Skeletal muscle tissue (tissue), 4 donors: ENCODE results near the gene TMPRSS11E. TPM values are rescaled to one million over a fixed set of nuclear protein-coding genes. Genes with fewer than 3 reads are reported as not detected.
"Not testable (repeated sequence)": the region's sequence is repeated elsewhere in the genome, so short reads cannot be mapped to it uniquely, and the experiment has no call there.

Experiments
- H3K27ac ChIP-seq: one replicate; pipeline ENCODE4 v1.7.0; 2013; ENCODE audit warnings: mild to moderate bottlenecking, low read depth, low read length, inconsistent platforms
- H3K27me3 ChIP-seq, 3 donors: one replicate each; pipeline ENCODE4 v1.7.0; 2013; ENCODE audit warnings: low read length in 3 of 3; ENCODE audit not compliant: control insufficient read depth in 3 of 3, insufficient read depth in 3 of 3
- H3K36me3 ChIP-seq, 3 donors: one replicate each; pipeline ENCODE4 v1.7.0; 2013; ENCODE audit warnings: low read length in 3 of 3; ENCODE audit not compliant: control insufficient read depth in 3 of 3, insufficient read depth in 3 of 3
- H3K4me1 ChIP-seq, 3 donors: one replicate each; pipeline ENCODE4 v1.7.0; 2013; ENCODE audit warnings: low read length in 3 of 3, mild to moderate bottlenecking in 3 of 3; ENCODE audit not compliant: control insufficient read depth in 3 of 3, insufficient read depth in 3 of 3
- H3K4me3 ChIP-seq, 3 donors: one replicate each; pipeline ENCODE4 v1.7.0; 2013; ENCODE audit warnings: low read length in 3 of 3
- H3K9ac ChIP-seq, 3 donors: one replicate each; pipeline ENCODE4 v1.7.0; 2013; ENCODE audit warnings: low read length in 3 of 3, mild to moderate bottlenecking in 3 of 3, moderate library complexity in 2 of 3, low read depth in 1 of 3
- H3K9me3 ChIP-seq, 3 donors: one replicate each; pipeline ENCODE4 v1.7.0; 2013; ENCODE audit warnings: low read length in 3 of 3; ENCODE audit not compliant: control insufficient read depth in 3 of 3
- total RNA-seq: library from RNA; depleted of rRNA; stranded (reverse); fragments of >200 nt; gene quantifications from one replicate; pipeline ENCODE4 v1.2.3, GENCODE V29; 2014
- donor health status: Osteomylitis.

Gene TMPRSS11E
- total RNA-seq, 1 donor from 2014 or later = not detected

GRCh38 chr4:68412031-68412430 lies 35.2 kb upstream of the TMPRSS11E start:
- not testable (repeated sequence) for H3K27me3 ChIP-seq, H3K9me3 ChIP-seq, H3K4me3 ChIP-seq, H3K9ac ChIP-seq, H3K27ac ChIP-seq, H3K36me3 ChIP-seq, H3K4me1 ChIP-seq

- Histone ChIP-seq H3K9me3 (no peaks in the 10 kb centered on the region), H3K36me3 (no peaks in the 10 kb centered on the region), H3K27me3 (no peaks in the 10 kb centered on the region), H3K4me3 (no peak overlapping the region), H3K27ac (no peak overlapping the region), H3K4me1 (no peaks in the 10 kb centered on the region), H3K9ac (no peak overlapping the region)
Measured at GRCh38 chr4:68416591-68416990, 30.7 kb upstream of the TMPRSS11E start.

GRCh38 chr4:68426516-68426915 lies 20.7 kb upstream of the TMPRSS11E start:
- H3K4me1 ChIP-seq = no peaks in the 10 kb centered on the region
- no peak overlapping the region for H3K27ac ChIP-seq
- no peaks in the 10 kb centered on the region for H3K27me3 ChIP-seq
- H3K9ac ChIP-seq = no peak overlapping the region
- H3K4me3 ChIP-seq = no peak overlapping the region
- no peaks in the 10 kb centered on the region for H3K36me3 ChIP-seq
- no peaks in the 10 kb centered on the region for H3K9me3 ChIP-seq

DNA sequence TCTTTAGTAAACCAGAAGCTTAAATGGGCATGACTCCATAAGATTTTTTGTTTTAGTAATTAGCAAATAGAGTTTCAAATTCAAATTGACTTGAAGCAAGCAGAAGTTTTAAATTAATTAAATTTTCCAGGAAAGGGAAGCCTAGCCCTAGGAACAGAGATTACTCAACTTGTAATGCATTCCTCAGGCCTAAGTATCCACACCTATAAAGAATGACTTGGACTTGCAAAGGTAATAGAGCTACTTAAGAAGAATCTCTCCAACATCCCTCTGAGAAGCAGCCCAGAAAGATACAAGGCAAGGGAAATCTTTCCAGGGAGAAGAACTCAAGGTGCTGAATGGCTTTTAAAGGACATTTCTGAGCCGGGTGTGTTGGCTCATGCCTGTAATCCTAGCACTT lies 16.9 kb upstream of the TMPRSS11E start:
- H3K36me3 ChIP-seq = no peaks in the 10 kb centered on the region
- no peaks in the 10 kb centered on the region for H3K27me3 ChIP-seq
- H3K4me3 ChIP-seq = no peak overlapping the region
- H3K4me1 ChIP-seq = no peaks in the 10 kb centered on the region
- no peak overlapping the region for H3K9ac ChIP-seq
- H3K27ac ChIP-seq = no peak overlapping the region
- H3K9me3 ChIP-seq = no peaks in the 10 kb centered on the region

DNA sequence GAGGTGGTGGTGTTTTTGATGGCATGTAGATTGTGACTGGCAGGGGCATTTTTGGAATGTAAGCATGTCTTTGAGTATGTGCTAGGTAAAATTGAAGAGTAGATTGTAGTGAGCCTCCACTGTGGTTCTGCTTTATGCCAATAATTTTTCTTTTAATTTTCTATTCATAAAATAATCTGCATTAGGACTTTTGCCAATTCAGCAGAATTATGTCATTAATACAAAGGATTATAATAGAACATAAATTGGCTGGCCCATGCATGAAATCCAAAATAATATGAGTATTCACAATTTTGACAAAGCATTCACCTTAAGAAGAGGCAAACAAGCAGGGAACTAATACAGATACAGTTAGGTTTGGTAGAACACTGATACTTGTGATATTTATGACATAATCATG lies 14.9 kb upstream of the TMPRSS11E start:
- no peaks in the 10 kb centered on the region for H3K36me3 ChIP-seq
- no peak overlapping the region for H3K4me3 ChIP-seq
- no peak overlapping the region for H3K27ac ChIP-seq
- H3K9me3 ChIP-seq = no peaks in the 10 kb centered on the region
- no peaks in the 10 kb centered on the region for H3K4me1 ChIP-seq
- no peaks in the 10 kb centered on the region for H3K27me3 ChIP-seq
- no peak overlapping the region for H3K9ac ChIP-seq

DNA sequence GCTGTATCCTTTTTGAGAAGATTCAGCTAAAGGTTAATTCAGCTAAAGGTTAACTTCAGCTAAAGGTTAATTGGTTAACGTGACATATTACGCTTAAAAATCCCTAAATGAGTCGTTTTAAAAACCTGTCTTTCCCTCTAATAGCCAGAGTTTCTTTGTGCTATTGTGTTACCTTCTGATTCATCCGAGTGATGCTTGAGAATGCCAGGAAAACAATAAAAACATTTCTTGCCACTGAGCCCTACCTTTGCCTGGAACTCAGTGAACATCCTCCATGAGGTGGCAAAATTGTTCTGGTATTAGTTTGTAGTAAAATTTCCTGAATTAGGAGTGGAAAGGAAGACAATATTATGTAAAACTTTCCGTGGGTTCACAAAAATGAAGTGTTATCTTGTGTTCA lies 13.7 kb upstream of the TMPRSS11E start:
- H3K36me3 ChIP-seq = no peaks in the 10 kb centered on the region

GRCh38 chr4:68434277-68434676 lies 13.0 kb upstream of the TMPRSS11E start:
- H3K4me1 ChIP-seq = no peaks in the 10 kb centered on the region
- no peaks in the 10 kb centered on the region for H3K9me3 ChIP-seq
- H3K4me3 ChIP-seq = no peak overlapping the region
- no peak overlapping the region for H3K9ac ChIP-seq
- H3K27me3 ChIP-seq = no peaks in the 10 kb centered on the region
- no peaks in the 10 kb centered on the region for H3K36me3 ChIP-seq
- H3K27ac ChIP-seq = no peak overlapping the region

More for the DNA sequence above, 13.7 kb upstream of the TMPRSS11E start:
- Histone ChIP-seq H3K9ac (no peak overlapping the region), H3K4me3 (no peak overlapping the region), H3K4me1 (no peaks in the 10 kb centered on the region), H3K27ac (no peak overlapping the region), H3K27me3 (no peaks in the 10 kb centered on the region), H3K9me3 (no peaks in the 10 kb centered on the region)

GRCh38 chr4:68434836-68435235 lies 12.4 kb upstream of the TMPRSS11E start:
- no peaks in the 10 kb centered on the region for H3K27me3 ChIP-seq
- H3K4me3 ChIP-seq = no peak overlapping the region
- H3K36me3 ChIP-seq = no peaks in the 10 kb centered on the region
- H3K9me3 ChIP-seq = no peaks in the 10 kb centered on the region
- H3K27ac ChIP-seq = no peak overlapping the region
- no peaks in the 10 kb centered on the region for H3K4me1 ChIP-seq
- no peak overlapping the region for H3K9ac ChIP-seq

DNA sequence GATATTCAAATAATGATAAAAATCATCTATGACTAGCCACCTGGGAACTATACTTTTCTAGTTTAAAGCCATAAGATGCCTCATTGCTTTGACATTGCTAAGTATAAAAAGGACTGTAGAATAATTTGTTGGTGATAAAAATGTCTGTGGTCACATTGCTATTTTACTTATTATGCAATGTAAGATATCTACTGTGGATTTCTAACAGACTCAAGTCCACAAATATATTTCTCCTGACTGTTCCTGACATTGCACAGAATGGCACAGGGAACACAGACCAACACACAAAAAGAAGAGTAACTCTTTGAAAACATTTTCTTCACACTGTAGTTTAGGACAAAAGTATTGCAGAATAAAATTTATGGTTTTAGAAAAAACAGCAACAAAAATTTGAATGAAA lies 2.2 kb upstream of the TMPRSS11E start:
- H3K27ac ChIP-seq = no peak overlapping the region
- no peak overlapping the region for H3K4me3 ChIP-seq
- no peaks in the 10 kb centered on the region for H3K4me1 ChIP-seq
- no peak overlapping the region for H3K9ac ChIP-seq
- H3K36me3 ChIP-seq = no peaks in the 10 kb centered on the region
- peaks cover 0 to 3% (median 0%) of the 10 kb centered on the region in 3 donors for H3K27me3 ChIP-seq
- H3K9me3 ChIP-seq = no peaks in the 10 kb centered on the region

- Histone ChIP-seq H3K4me1 (no peaks in the 10 kb centered on the region), H3K9ac (no peak overlapping the region), H3K27me3 (no peaks in the 10 kb centered on the region), H3K9me3 (no peaks in the 10 kb centered on the region), H3K4me3 (no peak overlapping the region), H3K36me3 (no peaks in the 10 kb centered on the region), H3K27ac (no peak overlapping the region)
Measured at GRCh38 chr4:68451246-68452211, 4.3 kb downstream of the TMPRSS11E start.
